GM21423 (cell line): ENCODE measurements around the gene CCDC7.

Source experiments
- ATAC-seq: cut with Tn5 transposase; IDR thresholded peaks from one replicate; pipeline ENCODE4 v1.9.1; 2021; ENCODE audit warnings: mild to moderate bottlenecking, moderate library complexity; ENCODE audit not compliant: unreplicated experiment

The CCDC7 gene

DNA sequence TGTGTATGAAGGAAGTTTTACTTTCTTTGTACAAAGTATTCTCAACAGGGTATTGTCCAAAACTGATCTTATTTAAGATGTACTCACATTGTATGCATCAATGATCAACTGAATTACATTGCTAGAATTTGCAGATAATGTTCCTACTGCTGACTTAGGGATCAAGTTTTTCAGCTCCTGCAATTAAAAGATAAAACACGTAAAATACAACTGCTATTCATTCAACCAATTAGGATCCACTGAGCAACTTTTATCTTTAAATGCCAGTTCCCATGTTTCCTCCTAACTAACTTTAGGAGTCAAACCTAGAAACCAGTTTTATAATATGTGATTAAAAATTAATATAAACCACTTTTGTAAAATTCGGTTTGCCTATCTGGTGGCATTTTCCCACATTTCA is 476.2 kb downstream of the CCDC7 start:
- no peak for ATAC-seq

DNA sequence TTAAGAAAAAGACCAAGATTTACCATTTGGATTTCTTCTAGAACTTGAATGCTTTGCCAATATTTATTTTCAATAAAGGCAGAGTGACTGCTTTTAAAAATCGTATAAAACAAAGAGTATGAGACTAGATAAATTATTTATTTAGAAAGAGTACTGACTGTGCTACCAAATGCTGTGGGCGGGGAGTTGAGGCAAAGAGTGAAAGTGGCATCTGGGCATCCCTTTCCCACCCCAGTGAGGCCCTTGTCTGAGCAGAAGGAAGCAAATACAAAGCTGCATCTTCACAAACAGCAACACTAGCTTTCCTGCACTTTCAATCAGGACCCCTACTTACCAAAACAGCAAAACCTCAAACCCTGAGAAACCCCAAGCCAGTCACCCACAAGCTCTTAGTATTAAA is 477.2 kb downstream of the CCDC7 start:
- no peak for ATAC-seq

DNA sequence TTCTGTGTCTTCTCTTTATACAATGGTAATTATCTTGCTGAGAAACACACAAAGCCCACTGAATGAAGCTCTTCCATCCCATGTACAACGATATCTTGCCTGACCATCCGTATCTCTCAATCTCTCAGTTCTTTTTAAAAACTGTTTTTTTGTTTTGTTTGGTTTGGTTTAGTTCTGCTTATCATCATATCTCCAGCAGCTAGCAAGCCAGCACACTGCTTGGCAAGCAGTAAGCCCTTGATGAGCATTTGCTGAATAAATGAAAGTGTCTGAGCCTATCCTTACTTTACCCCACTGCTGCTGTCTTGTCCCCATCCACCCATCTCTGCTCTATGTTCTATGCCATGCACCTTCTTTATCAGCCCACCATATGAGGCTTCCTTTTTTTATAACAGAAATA is 477.9 kb downstream of the CCDC7 start:
- no peak for ATAC-seq
